NCI-H2196 treated with DMSO at 0.1 percent for 48 hours (cell line): ENCODE measurements around the gene PRIM2.
"Not testable (repeated sequence)": the region's sequence is repeated elsewhere in the genome, so short reads cannot be mapped to it uniquely, and the experiment has no call there.

ENCODE experiments used
- DNase-seq: peaks from one replicate; lab custom pipeline; 2025; ENCODE audit not compliant: unreplicated experiment; lab: John Stamatoyannopoulos, UW

The PRIM2 gene

DNA sequence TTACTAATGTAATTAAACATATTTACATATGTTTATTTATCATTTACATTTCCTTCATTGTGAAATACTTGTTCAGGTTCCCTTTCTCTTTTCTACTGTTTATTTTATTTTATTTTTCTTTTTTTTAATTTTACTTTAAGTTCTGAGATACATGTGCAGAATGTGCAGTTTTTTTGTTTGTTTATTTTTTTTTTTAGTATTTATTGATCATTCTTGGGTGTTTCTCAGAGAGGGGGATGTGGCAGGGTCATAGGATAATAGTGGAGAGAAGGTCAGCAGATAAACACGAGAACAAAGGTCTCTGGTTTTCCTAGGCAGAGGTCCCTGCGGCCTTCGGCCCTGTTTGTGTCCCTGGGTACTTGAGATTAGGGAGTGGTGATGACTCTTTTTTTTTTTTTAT is 8.7 kb upstream of the PRIM2 start:
- DNase-seq = not testable (repeated sequence)

DNA sequence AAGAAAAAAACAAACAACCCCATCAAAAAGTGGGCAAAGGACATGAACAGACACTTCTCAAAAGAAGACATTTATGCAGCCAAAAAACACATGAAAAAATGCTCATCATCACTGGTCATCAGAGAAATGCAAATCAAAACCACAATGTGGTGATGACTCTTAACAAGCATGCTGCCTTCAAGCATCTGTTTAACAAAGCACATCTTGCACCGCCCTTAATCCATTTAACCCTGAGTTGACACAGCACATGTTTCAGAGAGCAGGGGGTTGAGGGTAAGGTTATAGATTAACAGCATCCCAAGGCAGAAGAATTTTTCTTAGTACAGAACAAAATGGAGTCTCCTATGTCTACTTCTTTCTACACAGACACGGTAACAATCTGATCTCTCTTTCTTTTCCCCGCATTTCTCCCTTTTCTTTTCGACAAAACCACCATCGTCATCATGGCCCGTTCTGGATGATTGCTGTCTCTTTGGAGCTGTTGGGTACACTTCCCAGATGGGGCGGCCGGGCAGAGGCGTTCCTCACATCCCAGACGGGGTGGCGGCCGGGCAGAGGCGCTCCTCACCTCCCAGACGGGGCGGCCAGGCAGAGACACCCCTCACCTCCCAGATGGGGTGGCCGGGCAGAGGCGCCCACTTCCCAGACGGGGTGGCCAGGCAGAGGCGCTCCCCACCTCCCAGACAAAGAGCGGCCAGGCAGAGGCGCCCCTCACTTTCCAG is 7.2 kb upstream of the PRIM2 start:
- DNase-seq = not testable (repeated sequence)

DNA sequence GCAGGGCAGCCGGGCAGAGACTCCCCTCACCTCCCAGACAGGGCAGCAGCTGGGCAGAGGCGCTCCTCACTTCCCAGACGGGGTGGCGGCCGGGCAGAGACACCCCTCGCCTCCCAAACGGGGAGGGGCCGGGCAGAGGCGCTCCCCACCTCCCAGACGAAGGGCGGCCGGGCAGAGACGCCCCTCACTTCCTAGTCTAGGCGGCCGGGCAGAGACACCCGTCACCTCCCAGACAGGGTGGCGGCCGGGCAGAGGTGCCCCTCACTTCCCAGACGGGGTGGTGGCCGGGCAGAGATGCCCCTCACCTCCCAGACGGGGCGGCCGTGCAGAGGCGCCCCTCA is 6.6 kb upstream of the PRIM2 start:
- DNase-seq = no peak

DNA sequence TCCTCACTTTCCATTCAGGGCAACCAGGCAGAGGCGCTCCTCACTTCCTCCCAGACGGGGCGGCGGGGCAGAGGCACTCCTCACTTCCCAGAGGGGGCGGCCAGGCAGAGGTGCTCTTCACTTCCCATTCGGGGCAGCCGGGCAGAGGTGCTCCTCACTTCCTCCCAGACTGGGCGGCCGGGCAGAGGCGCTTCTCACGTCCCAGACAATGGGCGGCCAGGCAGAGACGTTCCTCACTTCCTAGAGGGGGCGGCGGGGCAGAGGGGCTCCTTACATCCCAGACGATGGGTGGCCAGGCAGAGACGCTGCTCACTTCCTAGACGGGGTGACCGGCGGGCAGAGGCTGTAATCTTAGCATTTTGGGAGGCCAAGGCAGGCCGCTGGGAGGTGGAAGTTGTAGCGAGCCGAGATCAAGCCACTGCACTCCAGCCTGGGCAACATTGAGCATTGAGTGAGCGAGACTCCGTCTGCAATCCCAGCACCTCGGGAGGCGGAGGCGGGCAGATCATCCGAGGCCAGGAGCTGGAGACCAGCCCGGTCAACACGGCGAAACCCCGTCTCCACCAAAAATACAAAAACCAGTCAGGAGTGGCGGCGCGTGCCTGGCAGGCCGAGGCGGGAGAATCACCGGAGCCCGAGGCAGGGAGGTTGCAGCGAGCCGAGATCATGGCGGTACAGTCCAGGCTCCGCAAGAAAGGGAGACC is 6.0 kb upstream of the PRIM2 start:
- DNase-seq = not testable (repeated sequence)

DNA sequence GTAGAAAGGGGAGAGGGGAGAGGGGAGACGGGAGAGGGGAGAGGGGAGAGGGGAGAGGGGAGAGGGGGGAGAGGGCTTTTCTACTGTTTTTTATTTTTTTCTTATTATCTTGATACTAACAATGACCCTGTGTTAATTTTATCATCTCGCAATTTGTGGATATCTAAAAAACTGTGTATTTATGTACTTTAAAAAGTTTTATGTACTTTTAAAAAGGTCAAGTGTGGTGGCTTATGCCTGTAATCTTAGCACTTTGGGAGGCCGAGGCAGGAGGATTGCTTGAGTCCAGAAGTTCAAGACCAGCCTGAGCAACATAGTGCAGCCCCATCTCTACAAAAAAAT is 5.5 kb upstream of the PRIM2 start:
- no peak for DNase-seq

- DNase-seq = no peak
Observed at GRCh38 chr6:57313009-57313408, 4.4 kb upstream of the PRIM2 start.

- DNase-seq = no peak
Observed at GRCh38 chr6:57313711-57314471, 3.5 kb upstream of the PRIM2 start.

DNA sequence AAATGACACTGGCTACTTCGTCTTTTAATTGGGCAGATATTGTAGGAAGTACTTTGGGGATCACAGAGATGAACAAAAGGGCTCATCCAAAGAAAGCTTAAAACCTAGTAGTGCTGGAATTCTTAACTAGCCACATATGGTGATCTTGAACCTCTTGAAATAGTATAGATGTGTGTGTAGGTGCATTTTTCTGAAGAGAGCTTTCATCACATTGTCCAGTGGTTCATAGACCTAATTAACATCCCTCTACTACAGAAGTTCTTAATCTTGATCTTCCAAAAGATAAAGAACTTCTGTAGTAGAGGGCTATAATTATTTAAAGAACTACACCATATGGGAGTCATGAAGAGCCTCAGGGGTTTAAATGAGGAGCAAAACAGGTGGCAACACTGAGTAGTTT is 2.3 kb upstream of the PRIM2 start:
- no peak for DNase-seq

- DNase-seq = no peak
Observed at GRCh38 chr6:57315851-57316250, 1.6 kb upstream of the PRIM2 start.

DNA sequence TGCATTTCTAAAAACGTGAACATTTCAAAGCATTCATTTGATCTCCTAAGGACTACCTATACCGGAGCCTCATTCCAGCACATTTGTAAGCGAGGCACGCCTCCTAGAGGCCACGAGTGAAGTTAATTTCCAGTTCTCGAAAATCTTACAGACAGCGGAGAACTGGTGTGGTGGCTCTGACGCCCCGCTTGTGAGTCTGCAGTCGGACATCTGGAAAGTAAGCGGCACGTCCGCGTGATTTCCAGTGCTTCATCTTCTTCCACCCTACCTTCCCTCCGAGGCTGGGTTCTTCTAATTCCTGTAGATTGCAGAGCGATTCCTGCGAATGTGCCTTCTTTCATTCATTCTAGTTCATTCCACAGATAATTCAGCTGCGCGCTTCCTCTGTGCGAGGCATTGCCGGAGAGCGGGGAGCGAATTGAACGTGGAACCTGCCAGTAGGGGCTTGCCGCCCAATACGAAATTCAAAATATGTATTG is 810 bp upstream of the PRIM2 start:
- DNase-seq = peak; percentile 86

- DNase-seq = no peak
Observed at GRCh38 chr6:57324538-57324937, 7.1 kb downstream of the PRIM2 start.

DNA sequence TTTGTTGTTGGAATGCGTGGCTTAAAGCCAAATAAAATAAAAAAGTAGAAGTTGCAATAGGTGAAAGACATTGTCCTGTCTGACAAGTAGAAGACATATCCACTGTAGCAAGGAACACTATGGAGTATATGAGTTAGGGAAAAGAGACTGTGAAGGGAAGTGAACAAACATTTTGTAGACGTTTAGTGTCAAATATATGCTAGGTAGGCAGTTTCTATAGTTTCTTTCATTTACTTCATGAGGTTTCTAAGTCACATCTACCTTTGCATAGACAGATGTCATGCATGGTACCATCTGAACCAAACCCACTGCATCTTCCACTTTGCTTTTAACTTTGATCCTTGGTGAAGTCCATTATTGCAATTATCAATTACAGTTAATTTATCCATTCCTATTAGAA is 9.9 kb downstream of the PRIM2 start:
- DNase-seq = no peak

- no peak for DNase-seq
Observed at GRCh38 chr6:57328074-57328473, 10.6 kb downstream of the PRIM2 start.

DNA sequence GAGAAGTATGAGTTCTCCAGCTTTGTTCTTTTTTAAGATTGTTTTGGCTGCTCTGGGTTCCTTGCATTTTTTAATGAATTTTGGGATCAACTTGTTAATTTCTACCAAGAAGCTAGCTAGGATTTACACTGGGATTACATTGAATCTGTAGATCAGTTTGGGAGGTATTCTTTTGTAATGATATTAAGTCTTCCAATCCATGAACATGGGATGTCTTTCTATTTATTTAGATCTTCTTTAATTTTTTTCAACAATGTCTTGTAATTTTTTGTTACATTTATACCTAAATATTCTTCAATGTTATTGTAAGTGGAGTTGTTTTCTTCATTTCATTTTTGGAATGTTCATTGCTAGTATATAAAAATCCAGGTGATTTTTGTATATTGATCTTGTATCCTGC is 12.5 kb downstream of the PRIM2 start:
- no peak for DNase-seq

- no peak for DNase-seq
Observed at GRCh38 chr6:57342148-57342669, 24.8 kb downstream of the PRIM2 start.

- DNase-seq = not testable (repeated sequence)
Observed at GRCh38 chr6:57343342-57343741, 25.9 kb downstream of the PRIM2 start.

DNA sequence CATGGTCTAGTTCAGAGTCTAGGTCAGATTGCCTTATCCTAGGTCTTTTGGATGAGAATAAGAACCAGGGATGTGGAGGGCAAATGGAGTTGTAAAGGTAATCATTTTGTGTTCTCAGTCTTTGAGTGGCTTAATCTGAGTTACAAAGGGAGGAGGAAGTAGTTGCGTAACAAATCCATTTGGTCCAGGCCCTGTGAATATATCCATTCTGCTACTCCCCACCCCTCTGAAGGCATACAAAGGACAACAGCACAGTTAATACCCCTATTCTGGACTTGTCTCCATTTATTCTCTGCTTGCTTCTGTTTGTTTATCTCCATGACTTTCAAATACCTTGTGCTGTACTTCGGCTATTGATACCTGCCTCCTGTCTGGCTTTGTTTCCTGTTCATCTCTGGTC is 29.3 kb downstream of the PRIM2 start:
- DNase-seq = not testable (repeated sequence)

DNA sequence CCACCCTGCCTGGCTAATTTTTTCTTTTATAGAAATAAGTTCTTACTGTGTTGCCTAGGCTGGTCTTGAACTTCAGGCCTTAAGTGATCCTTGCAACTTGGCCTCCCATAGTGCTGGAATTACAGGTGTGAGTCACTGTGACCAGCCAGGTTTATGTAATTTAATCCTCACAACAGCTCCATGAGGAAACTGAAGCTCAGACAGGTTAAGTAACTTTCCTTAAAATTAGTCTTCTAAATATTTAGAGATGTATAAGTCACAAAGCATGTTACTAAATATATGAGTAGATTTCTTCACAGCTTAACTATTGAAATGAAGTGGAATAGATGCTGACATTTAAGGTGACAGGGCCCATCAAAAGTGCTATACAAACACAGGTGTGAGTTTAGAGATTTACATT is 30.2 kb downstream of the PRIM2 start:
- DNase-seq = not testable (repeated sequence)

GRCh38 chr6:57350443-57350842 is 33.0 kb downstream of the PRIM2 start:
- DNase-seq = not testable (repeated sequence)

DNA sequence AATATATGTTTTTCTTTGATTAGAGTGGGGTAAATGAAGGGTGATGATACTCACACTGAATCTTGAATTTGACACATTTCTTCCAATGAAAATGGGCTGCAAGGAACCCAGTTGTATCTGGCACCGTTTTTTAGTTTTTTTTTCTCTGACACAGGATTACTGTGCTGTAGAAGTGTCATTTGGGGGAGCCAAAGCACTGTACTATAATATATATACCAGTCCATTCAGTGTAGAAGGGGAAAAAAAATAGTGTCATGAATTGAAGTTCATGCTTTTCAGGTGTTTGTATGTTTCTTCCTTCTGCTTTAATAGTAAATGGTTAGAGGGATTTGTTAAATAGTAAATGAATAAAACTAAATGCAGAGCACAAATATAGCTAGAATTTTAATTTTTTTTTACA is 35.2 kb downstream of the PRIM2 start:
- not testable (repeated sequence) for DNase-seq

- not testable (repeated sequence) for DNase-seq
Observed at GRCh38 chr6:57358319-57358718, 40.9 kb downstream of the PRIM2 start.

GRCh38 chr6:57359766-57360165 is 42.3 kb downstream of the PRIM2 start:
- not testable (repeated sequence) for DNase-seq
